Measurements from ENCODE around the gene SFMBT1. TPM values are rescaled to one million over a fixed set of nuclear protein-coding genes. Genes with fewer than 3 reads are reported as not detected.

Gene SFMBT1
- polyA plus RNA-seq, 1 experiment = 2.0 TPM

GRCh38 chr3:53030619-53031449 is 15.0 kb downstream of the SFMBT1 start:
- POLR2A ChIA-PET = no interaction called here
- Histone ChIP-seq H3K27me3 (ENCODE audit: control insufficient read depth, insufficient read depth, low read length) (no peaks in the 10 kb centered on the region), H3K27ac (ENCODE audit: low read depth, low read length) (no peak overlapping the region), H3K9me3 (ENCODE audit: control insufficient read depth, insufficient read depth, low read length) (no peaks in the 10 kb centered on the region), H3K4me3 (ENCODE audit: low read depth, low read length) (no peak overlapping the region)
- CTCF ChIA-PET = no interaction called here
- DNase-seq (ENCODE audit: low read depth, low spot score) = no peak
- no peak for TF ChIP-seq CTCF (IDR thresholded peaks at IDR 0.05; ENCODE audit: low read depth, low read length)

- Histone ChIP-seq H3K9me3 (ENCODE audit: control insufficient read depth, insufficient read depth, low read length) (no peaks in the 10 kb centered on the region), H3K27ac (ENCODE audit: low read depth, low read length) (no peak overlapping the region), H3K4me3 (ENCODE audit: low read depth, low read length) (no peak overlapping the region), H3K27me3 (ENCODE audit: control insufficient read depth, insufficient read depth, low read length) (no peaks in the 10 kb centered on the region)
- TF ChIP-seq CTCF (IDR thresholded peaks at IDR 0.05; ENCODE audit: low read depth, low read length) = no peak
- ChIA-PET CTCF (interaction anchor here (0.7 kb wide), 1 partner anchor 329 kb away, joined by 6 read pairs; no protein-coding TSS in a partner anchor), POLR2A (interaction anchor here (0.7 kb wide), 1 partner anchor 21 kb away, joined by 3 read pairs; no protein-coding TSS in a partner anchor)
- DNase-seq (ENCODE audit: low read depth, low spot score) = no peak
Measured at GRCh38 chr3:53028641-53029040, 17.2 kb downstream of the SFMBT1 start.

GRCh38 chr3:53027254-53027844 is 18.5 kb downstream of the SFMBT1 start:
- Histone ChIP-seq H3K27ac (ENCODE audit: low read depth, low read length) (no peak overlapping the region), H3K4me3 (ENCODE audit: low read depth, low read length) (no peak overlapping the region), H3K27me3 (ENCODE audit: control insufficient read depth, insufficient read depth, low read length) (no peaks in the 10 kb centered on the region), H3K9me3 (ENCODE audit: control insufficient read depth, insufficient read depth, low read length) (no peaks in the 10 kb centered on the region)
- POLR2A ChIA-PET = no interaction called here
- no peak for TF ChIP-seq CTCF (IDR thresholded peaks at IDR 0.05; ENCODE audit: low read depth, low read length)
- CTCF ChIA-PET = interaction anchor here (0.9 kb wide), 1 partner anchor 92 kb away, joined by 3 read pairs; no protein-coding TSS in a partner anchor
- DNase-seq (ENCODE audit: low read depth, low spot score) = no peak

- ChIA-PET CTCF (no interaction called here), POLR2A (no interaction called here)
- no peak for DNase-seq (ENCODE audit: low read depth, low spot score)
- H3K4me3 ChIP-seq (ENCODE audit: low read depth, low read length) = no peak overlapping the region
- no peaks in the 10 kb centered on the region for H3K9me3 ChIP-seq (ENCODE audit: control insufficient read depth, insufficient read depth, low read length)
- no peak overlapping the region for H3K27ac ChIP-seq (ENCODE audit: low read depth, low read length)
- no peaks in the 10 kb centered on the region for H3K27me3 ChIP-seq (ENCODE audit: control insufficient read depth, insufficient read depth, low read length)
- TF ChIP-seq CTCF (IDR thresholded peaks at IDR 0.05; ENCODE audit: low read depth, low read length) = no peak
Measured at GRCh38 chr3:53026382-53027162, 19.3 kb downstream of the SFMBT1 start.
